Keratinocyte (primary cell): ENCODE data around the gene IDE. TPM values are rescaled to one million over a fixed set of nuclear protein-coding genes. Genes with fewer than 3 reads are reported as not detected.

Experiments
- DNase-seq: peaks from one replicate; pipeline ENCODE4 v3.0.0-alpha.2; 2011; ENCODE audit warnings: low read depth, missing footprints, low spot score
- FAIRE-seq: peaks from 2 replicates; lab custom pipeline; 2011; peaks lifted over from hg19 to GRCh38; lab: Jason Lieb, UNC
- H2AFZ ChIP-seq: 2 replicates; pipeline ENCODE4 v1.6.0; 2012; ENCODE audit warnings: low read length, control low read depth, inconsistent platforms; ENCODE audit not compliant: control insufficient read depth
- H3K27ac ChIP-seq: 2 replicates; pipeline ENCODE4 v1.5.1; 2011; ENCODE audit warnings: low read length; ENCODE audit not compliant: control insufficient read depth, insufficient read depth
- H3K27me3 ChIP-seq: 3 replicates; pipeline ENCODE4 v1.6.0; 2011; ENCODE audit warnings: low read length; ENCODE audit not compliant: control insufficient read depth, insufficient read depth; ENCODE audit errors: extremely low read depth
- H3K36me3 ChIP-seq, 2 experiments: 2 replicates in 1 of 2; 3 replicates in 1 of 2; pipeline ENCODE4 v1.5.1; 2011; ENCODE audit warnings: low read length in 2 of 2, mild to moderate bottlenecking in 1 of 2; ENCODE audit not compliant: control insufficient read depth in 2 of 2, insufficient read depth in 2 of 2; ENCODE audit errors: extremely low read depth in 1 of 2
- H3K4me1 ChIP-seq: 3 replicates; pipeline ENCODE4 v1.5.1; 2011; ENCODE audit warnings: low read length; ENCODE audit not compliant: control insufficient read depth, insufficient read depth; ENCODE audit errors: extremely low read depth
- H3K4me2 ChIP-seq: 3 replicates; pipeline ENCODE4 v1.6.0; 2011; ENCODE audit warnings: low read depth, low read length; ENCODE audit not compliant: control insufficient read depth, insufficient read depth; ENCODE audit errors: extremely low read depth
- H3K4me3 ChIP-seq, 3 experiments: fragments of 200-600 bp in 1 of 3; sonication (generic) in 1 of 3; 2 replicates in 2 of 3; 3 replicates in 1 of 3; pipeline ENCODE4 v1.5.1; 2011 to 2016; ENCODE audit warnings: low read length in 3 of 3, mild to moderate bottlenecking in 3 of 3, control low read depth in 2 of 3, inconsistent platforms in 1 of 3, low read depth in 1 of 3, mixed read lengths in 1 of 3, mixed run types in 1 of 3, moderate library complexity in 1 of 3; ENCODE audit not compliant: control insufficient read depth in 2 of 3, insufficient read depth in 2 of 3; ENCODE audit errors: extremely low read depth in 1 of 3
- H3K79me2 ChIP-seq: 2 replicates; pipeline ENCODE4 v1.6.0; 2012; ENCODE audit warnings: low read length; ENCODE audit not compliant: control insufficient read depth, insufficient read depth
- H3K9ac ChIP-seq: 3 replicates; pipeline ENCODE4 v1.6.0; 2011; ENCODE audit warnings: low read length; ENCODE audit not compliant: control insufficient read depth, insufficient read depth; ENCODE audit errors: extremely low read depth
- H3K9me1 ChIP-seq: 3 replicates; pipeline ENCODE4 v1.6.0; 2011; ENCODE audit warnings: low read length; ENCODE audit not compliant: control insufficient read depth, insufficient read depth; ENCODE audit errors: extremely low read depth
- H3K9me3 ChIP-seq: 2 replicates; pipeline ENCODE4 v1.5.1; 2012; ENCODE audit warnings: low read depth, low read length; ENCODE audit not compliant: control insufficient read depth
- H4K20me1 ChIP-seq: 3 replicates; pipeline ENCODE4 v1.6.0; 2011; ENCODE audit warnings: low read length; ENCODE audit not compliant: control insufficient read depth, insufficient read depth; ENCODE audit errors: extremely low read depth
- CTCF ChIP-seq, 3 experiments: IDR thresholded peaks in 1 of 3; conservative IDR thresholded peaks in 1 of 3; optimal IDR thresholded peaks in 1 of 3; 2 replicates in 2 of 3; 3 replicates in 1 of 3; pipeline versions ENCODE3 to v1.5.1; 2011; ENCODE audit warnings: low read length in 3 of 3, mild to moderate bottlenecking in 3 of 3, moderate library complexity in 2 of 3, control low read depth in 1 of 3, inconsistent platforms in 1 of 3; ENCODE audit not compliant: insufficient read depth in 2 of 3; ENCODE audit errors: extremely low read depth in 1 of 3
- EZH2 ChIP-seq: IDR thresholded peaks from one replicate; pipeline ENCODE4 v1.6.1; 2012; ENCODE audit warnings: inconsistent platforms, mild to moderate bottlenecking, low read length, moderate library complexity
- dilution Hi-C: fragments of 300-500 bp; cut with MboI; formaldehyde crosslinking; loops from one replicate; pipeline ENCODE4 v1.7.0; 2020; ENCODE audit warnings: low sequenced_read_pairs; ENCODE audit not compliant: extremely low pct_ligation_motif_present
- polyA plus RNA-seq, 5 experiments: library from polyadenylated mRNA; depleted of rRNA in 3 of 5; stranded (reverse) in 3 of 5; stranded (forward) in 1 of 5; unstranded in 1 of 5; fragments of >200 nt; gene quantifications; 1 replicate in 1 of 5; 2 replicates in 3 of 5; 3 replicates in 1 of 5; pipeline versions ENCODE4 v1.2.1 to v1.2.3, GENCODE V29; 2011 to 2012; ENCODE audit warnings: missing spikeins in 2 of 5, low read depth in 1 of 5, low replicate concordance in 1 of 5

The IDE gene
- polyA plus RNA-seq, 1 donor (not counting 4 experiments of a cell fraction or from before 2014, with no cell fraction given), result 24.4 TPM

- no peak overlapping the region for H3K27ac ChIP-seq
- H3K27me3 ChIP-seq, result no peaks in the 10 kb centered on the region
- H3K9me3 ChIP-seq, result no peaks in the 10 kb centered on the region
- no peaks in the 10 kb centered on the region for H4K20me1 ChIP-seq
- peaks cover 13% of the 10 kb centered on the region for H3K4me1 ChIP-seq
- FAIRE-seq, result no peak
- no peaks in the 10 kb centered on the region for H3K79me2 ChIP-seq
- no peaks in the 10 kb centered on the region for H3K36me3 ChIP-seq
- dilution Hi-C loops, result no loop called here
- H3K9ac ChIP-seq, result no peak overlapping the region
- H3K4me2 ChIP-seq, result no peak overlapping the region
- H3K4me3 ChIP-seq, result no peak overlapping the region
- no peaks in the 10 kb centered on the region for H3K9me1 ChIP-seq
- no peak overlapping the region for H2AFZ ChIP-seq
- no peak for DNase-seq
- TF ChIP-seq EZH2 (no peak), CTCF (optimal IDR thresholded peaks at IDR 0.05 in 1 of 3, IDR thresholded peaks at IDR 0.05 in 1 of 3, conservative IDR thresholded peaks at IDR 0.05 in 1 of 3; ENCODE audit: extremely low read depth in 1 of 3, insufficient read depth in 2 of 3, low read length in 3 of 3) (no peak)
Measured at GRCh38 chr10:92410501-92410900, 163.4 kb downstream of the IDE start.

GRCh38 chr10:92408017-92408361 lies 165.9 kb downstream of the IDE start:
- dilution Hi-C loops, result no loop called here

More at GRCh38 chr10:92408017-92408361, 165.9 kb downstream of the IDE start:
- TF ChIP-seq CTCF (optimal IDR thresholded peaks at IDR 0.05 in 1 of 3, IDR thresholded peaks at IDR 0.05 in 1 of 3, conservative IDR thresholded peaks at IDR 0.05 in 1 of 3; ENCODE audit: extremely low read depth in 1 of 3, insufficient read depth in 2 of 3, low read length in 3 of 3) (no peak), EZH2 (no peak)
- H3K27ac ChIP-seq, result no peak overlapping the region
- no peaks in the 10 kb centered on the region for H3K9me3 ChIP-seq
- no peaks in the 10 kb centered on the region for H4K20me1 ChIP-seq
- H3K4me1 ChIP-seq, result peaks cover 13% of the 10 kb centered on the region
- H3K9ac ChIP-seq, result no peak overlapping the region
- no peaks in the 10 kb centered on the region for H3K36me3 ChIP-seq
- H3K9me1 ChIP-seq, result no peaks in the 10 kb centered on the region
- no peak overlapping the region for H3K4me3 ChIP-seq
- no peaks in the 10 kb centered on the region for H3K79me2 ChIP-seq
- DNase-seq, result no peak
- no peak for FAIRE-seq
- no peaks in the 10 kb centered on the region for H3K27me3 ChIP-seq
- peak overlapping the region; percentile 39 for H3K4me2 ChIP-seq
- no peak overlapping the region for H2AFZ ChIP-seq
